GM19324 (cell line): Measurements from ENCODE around the gene GPR161.

ENCODE experiments used
- ATAC-seq: cut with Tn5 transposase; IDR thresholded peaks from one replicate; pipeline ENCODE4 v1.9.1; 2021; ENCODE audit warnings: mild to moderate bottlenecking, moderate library complexity; ENCODE audit not compliant: unreplicated experiment, low FRiP score

Gene GPR161

GRCh38 chr1:168148916-168149315 lies 12.2 kb upstream of the GPR161 start:
- ATAC-seq: peak; percentile 64

GRCh38 chr1:168146626-168147025 lies 9.9 kb upstream of the GPR161 start:
- ATAC-seq: no peak

GRCh38 chr1:168146160-168146539 lies 9.4 kb upstream of the GPR161 start:
- ATAC-seq: no peak

GRCh38 chr1:168145184-168146159 lies 8.7 kb upstream of the GPR161 start:
- peak; percentile 83 for ATAC-seq

GRCh38 chr1:168141871-168142385 lies 5.2 kb upstream of the GPR161 start:
- ATAC-seq: no peak

- no peak for ATAC-seq
These were observed 2.3 kb upstream of the GPR161 start for GRCh38 chr1:168139070-168139469.

GRCh38 chr1:168138134-168138533 lies 1.4 kb upstream of the GPR161 start:
- ATAC-seq: no peak

- no peak for ATAC-seq
These were observed 738 bp upstream of the GPR161 start for GRCh38 chr1:168137515-168137821.

- no peak for ATAC-seq
These were observed 615 bp downstream of the GPR161 start for GRCh38 chr1:168135921-168136708.

GRCh38 chr1:168135116-168135920 lies 1.4 kb downstream of the GPR161 start:
- ATAC-seq: no peak

GRCh38 chr1:168134642-168135041 lies 2.1 kb downstream of the GPR161 start:
- ATAC-seq: no peak

GRCh38 chr1:168134132-168134531 lies 2.6 kb downstream of the GPR161 start:
- no peak for ATAC-seq

- no peak for ATAC-seq
These were observed 6.8 kb downstream of the GPR161 start for GRCh38 chr1:168129933-168130332.

GRCh38 chr1:168127503-168127902 lies 9.2 kb downstream of the GPR161 start:
- no peak for ATAC-seq

GRCh38 chr1:168125051-168125450 lies 11.7 kb downstream of the GPR161 start:
- no peak for ATAC-seq

GRCh38 chr1:168121401-168122011 lies 15.2 kb downstream of the GPR161 start:
- ATAC-seq: no peak

- ATAC-seq: no peak
These were observed 17.0 kb downstream of the GPR161 start for GRCh38 chr1:168119750-168120149.

GRCh38 chr1:168116327-168116799 lies 20.4 kb downstream of the GPR161 start:
- no peak for ATAC-seq

- no peak for ATAC-seq
These were observed 21.9 kb downstream of the GPR161 start for GRCh38 chr1:168114845-168115244.

- ATAC-seq: no peak
These were observed 23.9 kb downstream of the GPR161 start for GRCh38 chr1:168112673-168113305.
